GM11168 (cell line): Measurements from ENCODE around the gene HECTD1.

Experiments used
- in situ Hi-C: fragments of 300-500 bp; cut with MboI; formaldehyde crosslinking; loops from one replicate; pipeline ENCODE4 v1.12.0; 2022; ENCODE audit warnings: low sequenced_read_pairs; ENCODE audit not compliant: unreplicated experiment

Gene HECTD1

DNA sequence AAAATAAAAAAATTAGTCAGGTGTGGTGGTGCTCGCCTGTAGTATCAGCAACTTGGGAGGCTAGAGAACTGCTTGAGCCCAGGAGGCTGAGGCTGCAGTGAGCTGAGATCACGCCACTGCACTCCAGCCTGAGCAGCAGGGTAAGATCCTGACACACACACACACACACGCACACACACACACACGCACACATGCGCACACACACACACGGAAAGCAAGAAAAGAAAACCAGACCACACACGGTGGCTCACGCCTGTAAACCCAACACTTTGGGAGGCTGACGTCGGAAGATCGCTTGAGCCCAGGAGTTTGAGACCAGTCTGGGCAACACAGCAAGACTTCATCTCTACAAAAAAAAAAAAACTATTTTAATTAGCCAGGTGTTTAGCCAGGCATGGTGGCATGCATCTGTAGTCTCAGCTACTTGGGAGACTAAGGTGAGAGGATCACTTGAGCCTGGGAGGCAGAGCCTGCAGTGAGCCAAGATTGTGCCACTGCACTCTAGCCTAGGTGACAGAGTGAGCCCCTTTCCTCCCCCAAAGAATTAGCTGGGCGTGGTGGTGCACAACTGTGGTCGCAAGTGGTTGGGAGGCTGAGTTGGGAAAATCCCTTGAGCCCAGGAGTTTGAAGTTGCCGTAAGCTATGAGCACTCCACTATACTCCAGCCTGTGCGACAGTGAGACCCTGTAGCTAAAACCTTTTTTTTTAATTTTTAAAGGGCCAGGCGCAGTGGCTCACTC, 44.5 kb downstream of the HECTD1 start:
- in situ Hi-C loops: no loop called here

DNA sequence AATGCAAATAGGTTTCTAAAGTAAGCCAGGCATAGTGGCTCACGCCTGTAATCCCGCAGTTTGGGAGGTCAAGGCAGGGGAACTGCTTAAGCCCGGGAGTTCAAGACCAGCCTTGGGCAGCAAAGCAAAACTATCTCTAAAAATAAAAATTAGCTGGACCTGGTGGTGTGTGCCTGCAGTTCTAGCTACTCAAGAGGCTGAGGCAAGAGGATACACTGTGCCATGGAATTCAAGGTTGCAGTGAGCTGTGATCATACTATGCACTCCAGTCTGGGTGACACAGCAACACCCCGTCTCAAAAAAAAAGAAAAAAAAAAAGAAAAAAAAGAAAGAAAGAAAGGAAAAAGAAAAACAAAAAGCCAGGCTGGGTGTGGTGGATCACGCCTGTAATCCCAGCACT, 46.3 kb downstream of the HECTD1 start:
- in situ Hi-C loops: no loop called here

DNA sequence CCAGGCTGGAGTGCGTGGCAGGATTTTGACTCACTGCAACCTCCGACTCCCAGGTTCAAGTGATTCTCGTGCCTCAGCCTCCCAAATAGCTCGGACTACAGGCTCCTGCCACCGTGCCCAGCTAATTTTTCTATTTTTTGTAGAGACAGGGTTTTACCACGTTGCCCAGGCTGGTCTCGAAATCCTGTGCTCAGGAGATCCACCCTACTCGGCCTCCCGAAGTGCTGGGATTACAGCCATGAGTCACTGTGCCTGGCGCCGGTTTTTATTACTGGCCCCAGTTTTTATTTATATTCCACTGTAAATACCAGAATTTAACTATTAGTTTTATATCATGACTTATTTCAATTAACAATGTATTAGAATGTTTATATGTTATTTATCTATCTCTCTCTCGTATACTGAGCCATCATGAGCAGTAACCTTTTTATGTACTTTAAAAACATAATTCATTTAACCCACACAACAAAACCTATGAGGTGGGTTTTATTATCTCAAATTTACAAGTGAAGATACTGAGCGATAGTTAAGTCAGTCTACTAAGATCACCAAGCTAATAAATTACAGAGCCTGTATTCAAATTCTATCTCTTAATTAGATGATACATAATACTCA, 47.8 kb downstream of the HECTD1 start:
- in situ Hi-C loops: no loop called here

DNA sequence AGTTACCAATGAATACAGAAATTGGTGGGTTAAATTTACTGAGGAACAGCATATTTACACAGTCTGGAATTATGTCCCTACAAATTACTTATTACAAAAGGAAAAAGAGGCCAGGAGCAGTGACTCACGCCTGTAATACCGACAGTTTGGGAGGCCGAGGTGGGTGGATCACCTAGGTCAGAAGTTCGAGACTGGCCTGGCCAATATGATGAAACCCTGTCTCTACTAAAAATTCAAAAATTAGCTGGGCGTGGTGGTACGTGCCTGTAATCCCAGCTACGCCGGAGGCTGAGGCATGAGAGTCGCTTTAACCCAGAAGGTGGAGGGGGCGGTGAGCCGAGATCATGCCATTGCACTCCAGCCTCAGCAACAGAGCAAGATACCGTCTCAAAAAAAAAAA, 52.6 kb downstream of the HECTD1 start:
- in situ Hi-C loops: no loop called here

DNA sequence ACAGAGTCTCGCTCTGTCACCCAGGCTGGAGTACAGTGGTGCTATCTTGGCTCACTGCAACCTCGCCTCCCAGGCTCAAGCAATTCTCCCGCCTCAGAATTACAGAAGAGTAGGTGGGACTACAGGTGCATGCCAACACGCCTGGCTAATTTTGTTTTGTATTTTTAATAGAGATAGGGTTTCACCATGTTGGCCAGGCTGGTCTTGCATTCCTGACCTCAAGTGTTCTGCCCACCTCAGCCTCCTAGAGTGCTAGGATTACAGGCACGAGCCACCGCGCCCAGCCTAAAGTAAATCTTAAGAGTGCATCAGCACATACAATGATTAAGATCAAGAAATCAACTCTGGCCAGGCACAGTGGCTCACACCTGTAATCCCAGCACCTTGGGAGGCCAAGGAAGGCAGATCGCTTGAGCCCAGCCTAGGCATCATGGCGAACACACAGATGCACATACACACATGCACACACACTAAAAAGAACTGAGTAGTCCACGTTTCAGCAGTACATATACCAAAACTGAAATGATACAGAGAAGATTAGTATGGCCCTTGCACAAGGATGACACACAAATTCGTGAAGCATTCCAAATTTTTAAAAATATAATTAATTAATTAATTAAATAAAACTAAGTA, 65.0 kb downstream of the HECTD1 start:
- in situ Hi-C loops: no loop called here

- in situ Hi-C loops: no loop called here
These were observed 68.2 kb downstream of the HECTD1 start for GRCh38 chr14:31139301-31139847.

GRCh38 chr14:31138301-31138700, 69.3 kb downstream of the HECTD1 start:
- in situ Hi-C loops: no loop called here

DNA sequence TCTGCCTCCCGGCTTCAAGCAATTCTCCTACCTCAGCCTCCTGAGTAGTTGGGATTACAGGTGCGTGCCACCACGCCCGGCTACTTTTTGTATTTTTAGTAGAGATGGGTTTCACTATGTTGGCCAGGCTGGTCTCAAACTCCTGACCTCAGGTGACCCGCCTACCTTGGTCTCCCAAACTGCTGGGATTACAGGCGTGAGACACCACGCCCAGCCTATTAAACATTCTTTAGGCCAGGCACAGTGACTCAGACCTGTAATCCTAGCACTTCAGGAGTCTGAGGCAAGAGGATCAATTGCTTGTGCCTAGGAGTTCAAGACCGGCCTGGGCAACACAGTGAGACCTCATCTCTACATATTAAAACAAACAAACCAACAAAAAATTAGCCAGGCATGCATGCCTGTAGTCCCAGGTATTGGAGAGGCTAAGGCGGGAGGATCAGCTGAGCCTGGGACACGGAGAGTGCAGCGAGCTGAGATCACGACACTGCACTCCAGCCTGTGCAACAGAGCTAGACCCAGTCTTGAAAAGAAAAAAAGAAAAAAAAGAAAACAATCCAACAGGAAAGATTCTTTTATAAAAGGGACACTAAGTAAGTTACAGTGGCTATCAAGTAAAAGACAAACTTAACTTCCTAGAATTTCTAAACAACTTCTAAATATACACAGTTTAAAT, 70.2 kb downstream of the HECTD1 start:
- in situ Hi-C loops: no loop called here

GRCh38 chr14:31133133-31133532, 74.5 kb downstream of the HECTD1 start:
- in situ Hi-C loops: no loop called here

DNA sequence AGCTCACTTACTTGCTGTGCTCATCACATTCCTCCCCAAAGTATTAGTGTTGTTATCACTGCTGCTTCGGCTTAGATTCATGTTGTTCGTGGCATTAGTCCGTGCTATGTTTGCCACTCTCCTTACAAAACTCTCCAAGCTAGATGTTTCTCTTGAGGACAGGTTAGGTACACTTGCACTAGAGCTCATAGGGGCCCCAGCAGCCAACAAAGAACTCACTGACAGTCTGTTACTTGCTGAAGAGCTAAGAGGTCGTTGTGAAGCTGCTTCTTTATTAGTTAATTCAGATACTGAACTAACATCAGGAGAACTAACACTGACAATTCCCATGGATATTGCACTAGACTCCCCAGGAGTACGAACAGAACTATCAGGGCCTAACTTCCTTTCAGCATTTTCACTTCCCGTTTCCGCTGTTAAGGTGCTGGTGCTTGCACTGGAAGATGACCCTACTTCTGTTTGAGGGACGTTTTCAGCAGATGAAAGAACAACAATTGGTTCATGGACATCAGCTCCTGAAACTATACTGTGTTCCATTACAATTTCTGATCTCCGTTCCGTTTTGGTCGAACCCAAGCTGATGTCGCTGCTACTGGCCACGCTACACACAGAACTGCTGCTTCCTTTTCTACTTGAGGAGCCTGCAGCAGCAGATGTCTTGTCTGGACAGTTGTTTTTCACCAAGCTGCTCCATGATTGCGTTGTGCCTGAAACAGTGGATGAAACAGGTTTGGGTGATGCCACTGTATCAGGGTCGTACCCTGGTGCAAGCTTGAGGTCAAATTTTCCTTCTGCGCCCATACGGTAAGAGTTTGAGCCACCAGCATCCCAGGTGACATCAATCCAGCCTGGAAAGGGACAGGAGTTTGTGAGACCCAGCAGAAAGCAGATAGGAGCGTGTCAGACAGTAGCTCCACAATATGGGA, 78.7 kb downstream of the HECTD1 start:
- in situ Hi-C loops: no loop called here

DNA sequence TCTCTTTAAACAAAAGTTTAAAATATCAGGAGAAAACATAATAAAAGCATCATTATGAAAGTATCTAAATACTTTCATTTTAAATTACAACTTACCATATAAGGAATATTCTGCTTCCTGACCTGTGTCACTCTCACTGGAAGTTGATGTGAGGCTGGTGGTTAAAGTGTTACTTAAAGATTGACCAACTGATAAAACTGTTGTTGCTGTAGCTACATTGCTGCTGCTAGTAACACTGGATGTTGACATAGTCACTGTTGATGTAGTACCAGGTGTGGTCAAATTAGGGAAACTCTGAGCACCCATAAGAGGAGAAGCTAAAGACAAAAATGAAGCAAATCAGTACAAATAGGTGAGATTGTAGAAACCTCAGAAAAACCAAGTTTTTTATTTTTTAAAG, 79.9 kb downstream of the HECTD1 start:
- in situ Hi-C loops: no loop called here

- in situ Hi-C loops: no loop called here
These were observed 80.9 kb downstream of the HECTD1 start for GRCh38 chr14:31126680-31127079.

GRCh38 chr14:31125231-31125630, 82.4 kb downstream of the HECTD1 start:
- in situ Hi-C loops: no loop called here

- in situ Hi-C loops: no loop called here
These were observed 83.4 kb downstream of the HECTD1 start for GRCh38 chr14:31124197-31124596.

GRCh38 chr14:31122921-31123320, 84.7 kb downstream of the HECTD1 start:
- in situ Hi-C loops: no loop called here

GRCh38 chr14:31122098-31122611, 85.4 kb downstream of the HECTD1 start:
- in situ Hi-C loops: no loop called here

DNA sequence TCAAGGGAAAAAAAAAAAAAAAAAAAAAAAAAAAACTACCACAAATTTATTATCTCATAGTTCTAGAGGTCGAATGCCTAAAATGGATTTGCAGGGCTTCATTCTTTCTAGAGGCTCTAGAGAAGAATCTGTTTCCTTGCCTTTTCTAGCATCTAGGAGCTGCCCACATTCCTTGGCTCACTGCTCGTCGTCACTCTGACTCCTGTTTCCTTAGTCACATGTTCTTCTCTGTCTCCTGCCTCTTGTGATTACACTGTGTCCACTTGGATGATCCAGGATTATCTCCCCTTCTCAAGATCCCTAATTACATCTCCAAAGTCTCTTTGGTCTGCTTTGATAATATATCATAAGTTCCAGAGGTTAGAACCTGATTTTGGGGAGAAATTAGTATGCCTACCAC, 88.7 kb downstream of the HECTD1 start:
- in situ Hi-C loops: no loop called here

GRCh38 chr14:31113794-31114193, 93.8 kb downstream of the HECTD1 start:
- in situ Hi-C loops: no loop called here

GRCh38 chr14:31110872-31111271, 96.7 kb downstream of the HECTD1 start:
- in situ Hi-C loops: no loop called here

GRCh38 chr14:31109257-31109656, 98.3 kb downstream of the HECTD1 start:
- in situ Hi-C loops: no loop called here
